IPS-15b (cell line): ENCODE results near the gene SHISA4.
"Not testable (repeated sequence)": the region's sequence is repeated elsewhere in the genome, so short reads cannot be mapped to it uniquely, and the experiment has no call there.

Source experiments
- H3K27me3 ChIP-seq: one replicate; pipeline ENCODE4 v1.6.1; 2013; ENCODE audit warnings: low read length; ENCODE audit not compliant: control insufficient read depth, insufficient read depth
- H3K36me3 ChIP-seq: one replicate; pipeline ENCODE4 v1.6.1; 2013; ENCODE audit warnings: low read length; ENCODE audit not compliant: control insufficient read depth, insufficient read depth
- H3K4me1 ChIP-seq: one replicate; pipeline ENCODE4 v1.6.1; 2013; ENCODE audit warnings: mild to moderate bottlenecking, low read length; ENCODE audit not compliant: control insufficient read depth, insufficient read depth
- H3K4me3 ChIP-seq: one replicate; pipeline ENCODE4 v1.5.1; 2013; ENCODE audit warnings: low read depth, low read length
- H3K9ac ChIP-seq: one replicate; pipeline ENCODE4 v1.6.1; 2013; ENCODE audit warnings: low read depth, mild to moderate bottlenecking, low read length
- H3K9me3 ChIP-seq: one replicate; pipeline ENCODE4 v1.6.1; 2013; ENCODE audit warnings: mild to moderate bottlenecking, low read length; ENCODE audit not compliant: control insufficient read depth, insufficient read depth

The SHISA4 gene

GRCh38 chr1:201893431-201893830, 4.7 kb downstream of the SHISA4 start:
- H3K27me3 ChIP-seq: peaks cover 16% of the 10 kb centered on the region
- peaks cover 7% of the 10 kb centered on the region for H3K4me1 ChIP-seq
- no peak overlapping the region for H3K4me3 ChIP-seq
- H3K9me3 ChIP-seq: no peaks in the 10 kb centered on the region
- H3K9ac ChIP-seq: no peak overlapping the region
- peaks cover 4% of the 10 kb centered on the region for H3K36me3 ChIP-seq

GRCh38 chr1:201894343-201895119, 5.8 kb downstream of the SHISA4 start:
- Histone ChIP-seq H3K36me3 (peaks cover 4% of the 10 kb centered on the region), H3K9me3 (no peaks in the 10 kb centered on the region), H3K4me3 (no peak overlapping the region), H3K9ac (no peak overlapping the region), H3K27me3 (peaks cover 10% of the 10 kb centered on the region), H3K4me1 (peaks cover 5% of the 10 kb centered on the region)

- Histone ChIP-seq H3K4me1 (peaks cover 3% of the 10 kb centered on the region), H3K4me3 (no peak overlapping the region), H3K9ac (no peak overlapping the region), H3K27me3 (peaks cover 4% of the 10 kb centered on the region), H3K9me3 (no peaks in the 10 kb centered on the region), H3K36me3 (peaks cover 4% of the 10 kb centered on the region)
Observed at GRCh38 chr1:201895120-201895665, 6.5 kb downstream of the SHISA4 start.

- Histone ChIP-seq H3K27me3 (no peaks in the 10 kb centered on the region), H3K4me1 (peaks cover 3% of the 10 kb centered on the region), H3K36me3 (no peaks in the 10 kb centered on the region), H3K9me3 (no peaks in the 10 kb centered on the region), H3K9ac (no peak overlapping the region), H3K4me3 (no peak overlapping the region)
Observed at GRCh38 chr1:201895913-201896807, 7.5 kb downstream of the SHISA4 start.

- Histone ChIP-seq H3K4me3 (no peak overlapping the region), H3K4me1 (peaks cover 3% of the 10 kb centered on the region), H3K27me3 (no peaks in the 10 kb centered on the region), H3K36me3 (no peaks in the 10 kb centered on the region), H3K9ac (no peak overlapping the region), H3K9me3 (no peaks in the 10 kb centered on the region)
Observed at GRCh38 chr1:201896951-201897391, 8.3 kb downstream of the SHISA4 start.

- Histone ChIP-seq H3K4me1 (peaks cover 3% of the 10 kb centered on the region), H3K27me3 (no peaks in the 10 kb centered on the region), H3K36me3 (no peaks in the 10 kb centered on the region), H3K9ac (no peak overlapping the region), H3K9me3 (no peaks in the 10 kb centered on the region), H3K4me3 (no peak overlapping the region)
Observed at GRCh38 chr1:201898240-201898894, 9.7 kb downstream of the SHISA4 start.

GRCh38 chr1:201898992-201899391, 10.3 kb downstream of the SHISA4 start:
- H3K9ac ChIP-seq: no peak overlapping the region
- H3K27me3 ChIP-seq: no peaks in the 10 kb centered on the region
- H3K36me3 ChIP-seq: no peaks in the 10 kb centered on the region
- no peak overlapping the region for H3K4me3 ChIP-seq
- no peaks in the 10 kb centered on the region for H3K9me3 ChIP-seq
- peaks cover 3% of the 10 kb centered on the region for H3K4me1 ChIP-seq

- H3K9ac ChIP-seq: no peak overlapping the region
- H3K4me1 ChIP-seq: peaks cover 3% of the 10 kb centered on the region
- H3K36me3 ChIP-seq: no peaks in the 10 kb centered on the region
- H3K9me3 ChIP-seq: no peaks in the 10 kb centered on the region
- H3K27me3 ChIP-seq: no peaks in the 10 kb centered on the region
- no peak overlapping the region for H3K4me3 ChIP-seq
Observed at GRCh38 chr1:201899683-201900429, 11.2 kb downstream of the SHISA4 start.

GRCh38 chr1:201900476-201900875, 11.8 kb downstream of the SHISA4 start:
- Histone ChIP-seq H3K27me3 (no peaks in the 10 kb centered on the region), H3K36me3 (no peaks in the 10 kb centered on the region), H3K9ac (no peak overlapping the region), H3K4me1 (peaks cover 3% of the 10 kb centered on the region), H3K9me3 (no peaks in the 10 kb centered on the region), H3K4me3 (no peak overlapping the region)

- not testable (repeated sequence) for H3K9me3 ChIP-seq, H3K4me3 ChIP-seq, H3K9ac ChIP-seq, H3K27me3 ChIP-seq, H3K36me3 ChIP-seq, H3K4me1 ChIP-seq
Observed at GRCh38 chr1:201901036-201901435, 12.3 kb downstream of the SHISA4 start.

GRCh38 chr1:201902198-201902597, 13.5 kb downstream of the SHISA4 start:
- Histone ChIP-seq H3K9ac (no peak overlapping the region), H3K36me3 (no peaks in the 10 kb centered on the region), H3K4me1 (no peaks in the 10 kb centered on the region), H3K4me3 (no peak overlapping the region), H3K27me3 (no peaks in the 10 kb centered on the region), H3K9me3 (no peaks in the 10 kb centered on the region)
